HG03135 (cell line): Measurements from ENCODE around the gene XRCC6.
"Not testable (repeated sequence)": the region's sequence is repeated elsewhere in the genome, so short reads cannot be mapped to it uniquely, and the experiment has no call there.

ENCODE experiments used
- ATAC-seq: cut with Tn5 transposase; IDR thresholded peaks from one replicate; pipeline ENCODE4 v1.9.1; 2021; ENCODE audit warnings: mild to moderate bottlenecking, moderate library complexity; ENCODE audit not compliant: unreplicated experiment

Gene XRCC6

DNA sequence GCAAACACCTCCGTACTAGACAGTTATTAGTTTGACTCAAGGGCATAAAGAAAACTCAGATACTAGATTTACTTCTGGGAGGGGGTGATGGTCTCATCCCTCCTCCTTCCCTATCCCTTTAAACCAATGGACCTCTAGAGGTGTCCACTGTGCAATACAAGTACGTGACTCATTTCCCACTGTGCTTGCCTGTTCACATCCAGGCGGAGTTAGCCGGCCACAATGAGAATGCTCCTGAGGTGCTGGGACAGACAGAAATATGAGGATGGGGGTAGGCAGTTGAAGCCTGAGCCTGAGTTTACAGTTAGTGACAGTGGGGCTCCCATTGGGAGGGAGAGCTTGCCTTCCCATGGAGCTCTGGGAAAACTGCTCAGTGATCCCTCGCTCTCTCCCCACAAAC is 23.0 kb upstream of the XRCC6 start:
- no peak for ATAC-seq

DNA sequence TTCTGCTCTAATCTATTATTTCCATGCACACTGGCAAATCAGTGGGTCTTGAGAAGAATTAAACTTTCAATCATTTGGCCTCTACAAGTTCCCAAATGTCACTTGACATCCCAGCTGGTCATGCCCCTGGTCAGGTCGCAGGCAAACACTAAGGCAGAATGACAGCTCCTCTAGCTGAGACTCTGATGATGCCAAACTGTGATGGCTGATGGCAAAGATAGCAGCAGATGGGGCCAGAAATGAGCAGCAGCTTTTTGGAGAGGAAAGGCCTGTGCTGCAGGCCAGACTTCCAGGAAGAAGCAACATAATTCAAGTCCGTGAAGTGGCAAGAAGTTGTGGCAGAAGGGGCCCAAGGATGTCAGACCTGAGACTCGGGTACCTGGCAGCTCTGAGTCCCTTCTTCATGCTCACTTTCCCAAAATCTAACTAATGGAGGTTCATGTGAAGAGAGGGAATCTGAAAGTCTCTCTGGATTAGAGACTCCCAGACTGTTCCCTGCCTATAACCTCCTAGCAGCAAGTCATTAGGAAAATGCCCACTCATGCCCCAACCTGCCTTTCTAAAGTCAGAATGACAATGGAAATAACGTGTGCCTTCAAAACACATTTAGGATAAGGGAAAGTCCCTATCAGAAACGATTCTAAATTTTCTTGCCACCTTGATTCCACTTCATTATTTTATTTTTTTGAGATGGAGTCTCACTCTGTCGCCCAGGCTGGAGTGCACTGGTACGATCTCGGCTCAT is 22.0 kb upstream of the XRCC6 start:
- ATAC-seq = no peak

DNA sequence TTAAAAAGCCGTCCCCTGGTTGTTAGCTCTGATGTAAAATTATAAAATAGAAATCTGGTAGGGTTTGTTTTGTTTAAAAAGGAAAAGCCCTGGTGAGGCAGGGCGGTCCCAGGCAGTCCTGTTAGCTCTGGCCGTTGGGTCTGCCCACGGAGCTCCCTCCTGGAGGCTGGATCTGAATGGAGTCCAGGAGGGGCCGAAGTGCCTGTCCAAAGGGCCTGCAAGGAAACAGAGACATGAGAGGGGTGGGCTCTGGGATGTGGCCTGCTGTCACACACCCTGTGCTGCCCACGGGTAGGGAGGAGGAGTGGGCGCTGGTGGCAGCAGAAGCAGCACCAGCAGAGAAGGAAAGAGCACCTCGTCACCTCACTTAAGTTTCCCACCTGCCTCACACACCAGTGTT is 20.1 kb upstream of the XRCC6 start:
- ATAC-seq = no peak

DNA sequence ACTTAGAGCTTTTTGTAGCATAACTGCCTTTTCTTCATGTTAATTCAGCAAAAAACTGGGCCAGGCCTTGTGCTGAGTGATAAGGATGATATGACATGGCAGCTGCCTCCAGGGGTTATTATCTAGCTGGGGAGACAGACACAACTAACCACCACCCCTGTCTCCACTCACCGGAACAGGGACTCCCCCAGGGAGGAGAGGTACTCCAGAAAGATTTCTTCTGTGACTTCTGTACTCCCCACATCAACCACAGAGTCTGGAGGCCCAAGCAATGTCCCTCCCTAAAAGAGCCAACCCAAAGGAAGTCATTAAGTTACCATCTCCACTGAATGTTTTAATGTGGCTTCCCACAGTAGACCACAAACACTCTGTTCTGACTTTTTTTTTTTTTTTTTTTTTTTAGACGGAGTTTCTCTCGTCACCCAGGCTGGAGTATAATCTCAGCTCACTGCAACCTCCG is 17.2 kb upstream of the XRCC6 start:
- ATAC-seq = peak; percentile 61

DNA sequence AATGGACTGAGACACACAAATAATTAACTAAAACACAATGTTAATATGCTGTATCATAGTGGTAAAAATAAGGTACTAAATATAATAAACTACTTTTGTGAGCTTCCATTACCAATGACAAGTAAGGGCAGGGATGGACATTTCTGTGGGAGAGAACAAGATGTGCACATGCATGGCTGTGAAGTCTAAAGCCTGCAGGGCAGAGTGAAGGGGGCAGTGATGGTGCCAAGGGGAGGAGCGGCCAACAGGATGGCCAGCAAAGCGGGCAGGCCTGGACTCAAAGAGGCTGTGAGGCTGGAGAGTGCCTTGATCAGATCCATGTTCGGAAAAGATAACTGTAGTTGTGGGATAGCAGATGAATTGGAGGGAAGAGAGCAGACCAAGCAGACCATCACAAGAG is 12.7 kb upstream of the XRCC6 start:
- ATAC-seq = no peak

DNA sequence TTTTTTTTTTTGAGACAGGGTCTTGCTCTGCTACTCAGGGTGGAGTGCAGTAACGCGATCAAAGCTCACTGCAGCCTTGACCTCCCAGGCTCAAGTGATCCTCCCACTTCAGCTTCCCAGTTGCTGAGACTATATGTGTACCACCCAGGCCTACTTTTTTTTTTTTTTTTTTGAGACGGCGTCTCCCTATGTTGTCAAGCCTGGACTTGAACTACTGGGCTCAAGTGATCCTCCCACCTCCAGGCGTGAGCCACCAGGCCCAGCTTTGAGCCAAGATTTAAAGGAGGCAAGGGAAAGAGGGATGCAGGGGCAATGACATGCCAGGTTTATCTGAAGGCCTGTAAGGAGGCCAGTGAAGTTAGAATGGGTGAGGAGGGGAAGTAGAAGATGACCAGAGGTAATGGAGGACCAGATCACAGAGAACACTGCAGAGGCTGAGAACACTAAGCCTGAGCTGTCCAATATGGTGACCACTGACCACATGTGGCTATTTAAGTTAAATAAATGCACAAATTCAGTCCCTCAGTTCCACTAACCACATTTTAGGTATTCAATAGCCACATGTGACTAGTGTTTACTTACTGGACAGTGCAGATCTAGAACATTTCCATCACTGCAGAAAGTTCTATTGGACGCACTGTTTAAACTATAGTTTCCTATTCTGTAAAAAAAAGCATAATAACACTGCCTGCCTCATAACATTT is 8.3 kb upstream of the XRCC6 start:
- no peak for ATAC-seq

DNA sequence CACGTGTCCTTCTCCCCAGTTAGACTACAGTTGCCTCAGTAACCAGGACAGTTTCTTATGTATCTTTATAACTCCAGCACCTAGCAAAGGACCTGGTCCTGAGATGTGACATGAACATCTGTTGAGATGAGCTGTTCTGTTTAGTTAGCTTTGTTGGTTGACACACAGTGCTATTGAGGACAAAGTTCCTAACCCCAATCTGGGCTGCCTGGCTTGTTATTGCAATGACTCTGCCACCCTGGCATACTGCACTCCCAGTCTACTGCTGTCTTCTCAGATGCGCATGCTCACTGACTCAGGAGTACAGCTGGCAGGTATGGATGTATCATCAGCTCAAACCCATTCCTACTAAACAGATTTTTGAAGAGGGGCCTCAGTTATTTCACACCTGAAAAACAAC is 7.6 kb upstream of the XRCC6 start:
- no peak for ATAC-seq

DNA sequence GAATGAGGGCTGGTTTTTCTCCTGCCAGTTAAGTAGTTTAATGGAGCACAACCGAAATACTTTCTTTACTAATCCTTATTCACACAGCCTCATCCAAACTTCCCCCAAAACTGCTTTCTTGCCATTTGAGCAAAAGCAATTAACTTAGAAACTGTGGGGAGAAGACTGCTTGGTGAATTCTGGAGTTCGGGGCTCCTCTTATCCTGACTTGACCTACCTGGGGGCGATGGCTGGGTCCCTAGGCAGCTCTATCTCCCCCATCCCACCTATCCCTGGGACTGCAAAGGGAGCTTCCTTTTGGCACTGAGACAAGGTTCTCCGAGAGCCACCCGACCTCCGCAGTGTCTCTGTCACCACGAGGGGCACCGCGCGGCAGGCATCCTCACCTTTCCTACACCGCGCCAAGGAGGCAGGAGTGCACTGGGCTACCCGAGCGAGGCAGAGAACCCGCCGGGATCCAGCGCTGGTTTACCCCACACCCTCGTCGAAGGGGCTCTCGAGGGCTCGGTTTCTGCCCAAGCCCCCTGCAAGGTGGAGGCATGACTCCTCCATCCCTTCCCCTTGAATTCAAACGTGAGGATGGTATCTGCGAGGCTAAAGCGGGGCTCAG is 1.0 kb upstream of the XRCC6 start:
- ATAC-seq = peak; percentile 8

DNA sequence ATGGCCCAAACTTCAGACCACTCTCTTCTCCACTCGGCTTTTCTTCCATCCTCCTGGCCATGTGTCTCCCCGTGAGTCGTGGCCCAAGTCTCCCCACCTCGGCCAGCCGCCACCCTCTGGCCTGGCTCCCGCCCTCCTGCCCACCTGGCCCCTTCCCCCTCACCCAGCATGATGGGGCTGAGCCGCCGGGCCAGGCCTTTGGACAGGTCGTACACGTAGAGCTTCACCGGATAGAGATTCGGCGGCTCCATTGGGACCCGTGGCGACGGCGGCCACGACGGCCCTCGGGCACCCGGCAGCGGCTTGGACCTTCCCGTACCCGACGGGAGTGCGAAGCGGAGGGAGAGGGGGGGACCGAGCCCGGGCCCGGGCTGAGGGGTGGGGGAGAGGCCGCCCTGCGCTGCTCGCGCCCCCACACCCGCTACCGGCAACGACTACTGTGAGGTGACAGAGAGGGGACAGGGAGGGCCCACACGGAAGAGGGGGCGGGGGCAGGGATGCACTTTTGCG is 451 bp upstream of the XRCC6 start, which contains the start of gene DESI1:
Gene DESI1 (minus strand): TSS at position 455 of the 510 bp plus-strand sequence. CDS start 204 bp downstream, at position 251.
- peak; percentile 18 for ATAC-seq

DNA sequence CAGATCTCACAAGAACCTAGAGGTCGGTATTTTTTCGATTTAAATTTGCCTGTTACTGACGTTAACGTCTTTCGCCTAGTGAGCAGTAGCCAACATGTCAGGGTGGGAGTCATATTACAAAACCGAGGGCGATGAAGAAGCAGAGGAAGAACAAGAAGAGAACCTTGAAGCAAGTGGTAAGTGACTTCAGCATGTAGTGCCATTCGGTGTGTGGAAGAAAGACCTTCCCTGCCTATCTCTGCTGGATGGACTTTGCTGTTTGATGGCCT is 750 bp downstream of the XRCC6 start:
- ATAC-seq = no peak

DNA sequence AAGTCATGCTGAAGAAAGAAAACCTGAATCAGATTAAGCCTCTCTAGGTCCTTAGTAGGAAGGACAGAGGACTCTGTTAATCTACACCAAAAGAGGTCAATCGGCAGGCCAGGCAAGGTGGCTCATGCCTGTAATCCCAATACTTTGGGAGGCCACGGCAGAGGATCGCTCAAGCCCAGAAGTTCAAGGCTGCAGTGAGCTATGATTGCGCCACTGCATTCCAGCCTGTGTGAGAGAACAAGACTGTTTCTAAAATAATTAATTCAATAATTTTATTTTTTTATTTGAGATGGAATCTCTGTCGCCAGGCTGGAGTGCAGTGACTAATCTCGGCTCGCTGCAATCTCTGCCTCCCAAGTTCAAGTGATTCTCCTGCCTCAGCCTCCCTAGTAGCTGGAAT is 4.5 kb downstream of the XRCC6 start:
- no peak for ATAC-seq

DNA sequence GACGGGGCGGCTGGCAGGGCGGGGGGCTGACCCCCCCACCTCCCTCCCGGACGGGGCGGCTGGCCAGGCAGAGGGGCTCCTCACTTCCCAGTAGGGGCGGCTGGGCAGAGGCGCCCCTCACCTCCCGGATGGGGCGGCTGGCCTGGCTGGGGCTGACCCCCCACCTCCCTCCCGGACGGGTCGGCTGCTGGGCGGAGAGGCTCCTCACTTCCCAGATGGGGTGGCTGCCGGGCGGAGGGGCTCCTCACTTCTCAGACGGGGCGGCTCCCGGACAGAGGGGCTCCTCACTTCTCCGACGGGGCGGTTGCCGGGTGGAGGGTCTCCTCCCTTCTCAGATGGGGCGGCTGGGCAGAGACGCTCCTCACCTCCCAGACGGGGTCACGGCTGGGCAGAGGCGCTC is 10.0 kb downstream of the XRCC6 start:
- not testable (repeated sequence) for ATAC-seq

DNA sequence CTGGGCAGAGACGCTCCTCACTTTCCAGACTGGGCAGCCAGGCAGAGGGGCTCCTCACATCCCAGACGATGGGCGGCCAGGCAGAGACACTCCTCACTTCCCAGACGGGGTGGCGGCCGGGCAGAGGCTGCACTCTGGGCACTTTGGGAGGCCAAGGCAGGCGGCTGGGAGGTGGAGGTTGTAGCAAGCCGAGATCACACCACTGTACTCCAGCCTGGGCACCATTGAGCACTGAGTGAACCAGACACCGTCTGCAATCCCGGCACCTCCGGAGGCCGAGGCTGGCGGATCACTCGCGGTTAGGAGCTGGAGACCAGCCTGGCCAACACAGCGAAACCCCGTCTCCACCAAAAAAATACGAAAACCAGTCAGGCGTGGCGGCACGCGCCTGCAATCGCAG is 10.5 kb downstream of the XRCC6 start:
- ATAC-seq = not testable (repeated sequence)

DNA sequence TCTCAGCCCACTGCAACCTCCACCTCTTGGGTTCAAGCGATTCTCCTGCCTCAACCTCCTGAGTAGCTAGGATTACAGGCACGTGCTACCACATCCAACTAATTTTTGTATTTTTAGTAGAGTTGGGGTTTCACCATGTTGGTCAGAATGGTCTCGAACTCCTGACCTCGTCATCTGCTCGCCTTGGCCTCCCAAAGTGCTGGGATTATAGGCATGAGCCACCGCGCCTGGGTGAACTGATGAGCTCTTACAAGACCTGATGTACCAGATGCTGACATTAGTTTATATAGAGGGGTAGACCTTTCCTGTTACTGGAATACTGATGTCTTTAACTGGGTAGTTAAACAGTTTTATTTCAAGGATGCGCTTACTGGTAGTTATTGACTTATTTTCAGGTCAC is 13.5 kb downstream of the XRCC6 start:
- not testable (repeated sequence) for ATAC-seq

DNA sequence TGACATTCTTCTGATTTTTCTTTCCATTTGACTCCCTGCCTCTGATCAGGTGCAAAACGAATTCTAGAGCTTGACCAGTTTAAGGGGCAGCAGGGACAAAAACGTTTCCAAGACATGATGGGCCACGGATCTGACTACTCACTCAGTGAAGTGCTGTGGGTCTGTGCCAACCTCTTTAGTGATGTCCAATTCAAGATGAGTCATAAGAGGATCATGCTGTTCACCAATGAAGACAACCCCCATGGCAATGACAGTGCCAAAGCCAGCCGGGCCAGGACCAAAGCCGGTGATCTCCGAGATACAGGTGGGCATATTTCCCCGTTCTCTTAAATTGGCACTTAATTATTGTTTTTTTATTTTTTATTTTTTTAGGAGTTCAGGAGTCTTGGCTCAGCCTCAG is 15.4 kb downstream of the XRCC6 start:
- no peak for ATAC-seq

DNA sequence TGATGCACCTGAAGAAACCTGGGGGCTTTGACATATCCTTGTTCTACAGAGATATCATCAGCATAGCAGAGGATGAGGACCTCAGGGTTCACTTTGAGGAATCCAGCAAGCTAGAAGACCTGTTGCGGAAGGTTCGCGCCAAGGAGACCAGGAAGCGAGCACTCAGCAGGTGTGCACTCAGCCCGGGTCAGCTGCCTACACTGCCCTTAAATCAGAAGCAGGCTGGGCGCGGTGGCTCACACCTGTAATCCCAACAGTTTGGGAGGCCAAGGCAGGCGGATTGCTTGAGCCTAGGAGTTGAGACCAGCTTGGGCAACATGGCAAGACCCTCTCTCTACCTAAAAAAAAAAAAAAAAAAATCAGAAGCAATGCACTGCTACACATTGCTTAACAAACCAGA is 16.5 kb downstream of the XRCC6 start:
- ATAC-seq = not testable (repeated sequence)

DNA sequence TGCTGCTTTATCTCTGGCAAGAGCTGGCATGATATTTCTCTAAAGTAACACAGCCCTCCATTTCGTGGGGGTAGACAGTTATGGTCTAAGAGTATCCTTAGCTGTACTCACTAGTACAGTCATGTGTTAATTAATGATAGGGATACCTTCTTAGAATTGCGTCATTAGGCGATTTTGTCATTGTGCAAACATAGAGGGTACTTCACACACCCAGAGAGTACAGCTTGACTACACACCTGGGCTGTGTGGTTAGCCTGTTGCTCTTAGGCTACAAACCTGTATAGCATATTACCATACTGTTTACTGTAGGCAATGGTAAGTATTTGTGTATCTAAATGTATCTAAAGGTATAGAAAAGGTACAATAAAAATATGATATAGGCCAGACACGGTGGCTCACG is 17.0 kb downstream of the XRCC6 start:
- no peak for ATAC-seq

DNA sequence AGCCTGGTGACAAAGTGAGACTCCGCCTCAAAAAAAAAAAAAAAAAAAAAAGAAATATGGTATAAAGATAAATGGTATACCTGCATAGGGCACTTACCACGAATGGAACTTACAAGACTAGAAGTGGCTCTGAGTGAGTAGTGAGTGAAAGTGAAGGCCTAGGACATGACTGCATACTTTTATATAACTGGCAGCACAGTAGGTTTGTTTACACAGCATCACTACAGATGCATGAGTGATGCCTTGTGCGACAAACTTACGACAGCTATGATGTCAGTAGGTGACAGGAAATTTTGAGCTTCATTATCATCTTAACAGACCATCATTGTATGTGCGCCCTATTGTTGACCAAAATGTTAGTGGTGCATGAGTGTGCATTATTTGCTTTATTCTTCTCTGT is 17.7 kb downstream of the XRCC6 start:
- no peak for ATAC-seq

DNA sequence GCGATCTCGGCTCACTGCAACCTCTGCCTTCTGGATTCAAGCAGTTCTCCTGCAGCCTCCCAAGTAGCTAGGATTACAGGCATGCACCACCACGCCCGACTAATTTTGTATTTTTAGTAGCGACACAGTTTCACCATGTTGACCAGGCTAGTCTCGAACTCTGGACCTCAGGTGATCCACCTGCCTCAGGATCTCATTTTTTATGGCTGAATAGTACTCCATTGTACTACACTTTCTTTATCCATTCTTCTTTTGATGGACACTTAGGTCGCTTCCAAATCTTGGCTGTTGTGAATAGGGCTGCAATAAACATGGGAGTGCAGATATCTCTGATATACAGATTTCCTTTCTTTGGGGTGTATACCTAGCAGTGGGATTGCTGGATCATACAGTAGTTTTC is 20.8 kb downstream of the XRCC6 start:
- no peak for ATAC-seq

DNA sequence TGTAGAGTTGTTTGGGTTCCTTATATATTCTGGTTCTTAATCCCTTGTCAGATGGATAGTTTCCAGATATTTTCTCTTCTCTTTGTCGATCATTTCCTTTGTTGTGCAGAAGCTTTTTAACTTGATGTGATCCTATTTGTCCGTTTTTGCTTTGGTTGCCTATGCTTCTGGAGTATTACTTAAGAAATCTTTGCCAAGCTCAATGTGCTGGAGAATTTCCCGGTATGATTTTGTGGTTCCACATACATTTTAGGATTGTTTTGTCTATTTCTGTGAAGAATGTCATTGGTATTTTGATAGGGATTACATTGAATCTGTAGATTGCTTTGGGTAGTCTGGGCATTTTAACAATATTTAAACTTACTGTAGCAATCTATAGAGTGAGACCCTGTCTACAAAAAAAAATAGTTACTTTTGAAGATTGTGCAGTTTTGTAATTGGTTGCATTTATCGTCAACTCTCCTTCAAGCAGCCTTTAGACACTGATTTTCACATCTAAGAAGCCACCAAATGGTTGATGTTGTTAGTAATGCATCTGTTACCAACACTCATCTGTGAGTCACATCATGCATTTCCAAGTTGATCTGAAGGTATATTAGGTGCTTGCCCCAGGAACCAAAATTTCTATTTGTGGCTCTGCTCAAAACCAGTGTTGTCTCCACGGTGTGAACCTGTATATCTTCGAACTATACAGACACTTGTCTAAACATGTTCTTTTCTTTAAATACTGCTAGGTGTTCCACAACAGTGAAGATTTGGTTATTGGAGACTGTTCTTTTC is 21.4 kb downstream of the XRCC6 start:
- no peak for ATAC-seq

DNA sequence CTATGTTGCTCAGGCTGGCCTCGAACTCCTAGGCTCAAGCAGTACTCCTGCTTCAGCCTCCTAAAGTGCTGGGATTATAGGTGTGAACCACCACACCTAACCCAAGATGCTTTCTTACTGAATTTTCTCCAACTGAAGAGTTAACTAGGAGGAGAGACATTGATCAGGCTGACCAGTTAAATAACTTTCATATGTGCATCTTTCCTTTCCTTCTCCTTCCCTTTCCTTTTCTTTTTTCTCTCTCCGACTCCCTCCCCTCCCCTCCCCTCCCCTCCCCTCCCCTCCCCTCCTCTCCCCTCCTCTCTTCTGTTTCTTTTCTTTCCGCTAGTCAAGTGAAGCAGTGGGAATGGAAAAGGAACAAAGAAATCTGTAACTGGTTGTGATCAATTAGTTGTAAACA is 26.7 kb downstream of the XRCC6 start:
- no peak for ATAC-seq
